Panc1 (cell line): ENCODE results near the gene CNGA4. TPM values are rescaled to one million over a fixed set of nuclear protein-coding genes. Genes with fewer than 3 reads are reported as not detected.

Source experiments
- ATAC-seq: fragments of 200-7000 bp; cut with Tn5 transposase; 2 replicates; pipeline ENCODE4 v1.9.1; 2020; ENCODE audit warnings: mild to moderate bottlenecking, moderate library complexity
- BruUV-seq: library from RNA; stranded (reverse); fragments of 400-500 nt; replicated peaks from 2 replicates; lab custom pipeline; 2021; lab: Mats Ljungman, UMichigan
- CTCF ChIA-PET: fragments of 300-600 bp; sonication (Branson Sonifier 250); formaldehyde crosslinking; loops from one replicate; lab custom pipeline; 2022; ENCODE audit warnings: antibody characterized with exemption; lab: Charles Lee
- POLR2A ChIA-PET: fragments of 300-600 bp; sonication (Branson Sonifier 250); formaldehyde crosslinking; loops from one replicate; lab custom pipeline; 2022; ENCODE audit warnings: antibody characterized with exemption; lab: Charles Lee
- DNase-seq: peaks from one replicate; pipeline ENCODE4 v3.0.0-alpha.2; 2010; ENCODE audit warnings: low read depth, low spot score
- H3K27ac ChIP-seq: 2 replicates; pipeline ENCODE4 v1.5.1; 2011; ENCODE audit warnings: mild to moderate bottlenecking, low read length, inconsistent platforms
- H3K27me3 ChIP-seq: fragments of 200-500 bp; sonication (Bioruptor generic); 2 replicates; pipeline ENCODE4 v1.6.0; 2014; ENCODE audit warnings: low read length, inconsistent platforms; ENCODE audit not compliant: control insufficient read depth, insufficient read depth
- H3K36me3 ChIP-seq: fragments of 200-500 bp; sonication (Bioruptor generic); 2 replicates; pipeline ENCODE4 v1.5.1; 2014; ENCODE audit warnings: inconsistent platforms, mild to moderate bottlenecking, low read length, moderate library complexity; ENCODE audit not compliant: control insufficient read depth, insufficient read depth
- H3K4me1 ChIP-seq: 2 replicates; pipeline ENCODE4 v1.5.1; 2011; ENCODE audit warnings: inconsistent platforms, mild to moderate bottlenecking, low read length, moderate library complexity; ENCODE audit not compliant: control insufficient read depth, insufficient read depth
- H3K4me3 ChIP-seq, 2 experiments: 2 replicates each; pipeline ENCODE4 v1.5.1; 2011 to 2012; ENCODE audit warnings: low read depth in 2 of 2, low read length in 2 of 2, mild to moderate bottlenecking in 2 of 2, inconsistent platforms in 1 of 2, moderate library complexity in 1 of 2
- H3K9me3 ChIP-seq: fragments of 200-500 bp; sonication (Bioruptor generic); 2 replicates; pipeline ENCODE4 v1.5.1; 2014; ENCODE audit warnings: low read depth, mild to moderate bottlenecking, inconsistent platforms, low read length, moderate library complexity; ENCODE audit not compliant: control insufficient read depth, insufficient read depth
- CTCF ChIP-seq: fragments of 450-650 bp; IDR thresholded peaks from 2 replicates; pipeline ENCODE4 v1.5.1; 2017; ENCODE audit warnings: mild to moderate bottlenecking
- POLR2AphosphoS5 ChIP-seq: IDR thresholded peaks from 2 replicates; pipeline ENCODE4 v1.6.1; 2012; ENCODE audit warnings: mild to moderate bottlenecking, low read depth, low read length, moderate library complexity
- REST ChIP-seq, 2 experiments: IDR thresholded peaks; 2 replicates each; pipeline ENCODE4 v1.6.1; 2011 to 2012; ENCODE audit warnings: low read depth in 2 of 2, control low read depth in 1 of 2, low read length in 1 of 2, mild to moderate bottlenecking in 1 of 2, moderate library complexity in 1 of 2; ENCODE audit not compliant: insufficient read depth in 1 of 2
- SIN3A ChIP-seq: IDR thresholded peaks from 2 replicates; pipeline ENCODE4 v1.6.1; 2012; ENCODE audit warnings: low read depth, mild to moderate bottlenecking, low read length, moderate library complexity, borderline replicate concordance; ENCODE audit not compliant: insufficient read depth
- TCF7L2 ChIP-seq: IDR thresholded peaks from 2 replicates; pipeline ENCODE4 v1.6.1; 2011; ENCODE audit warnings: mild to moderate bottlenecking, low read depth, low read length, inconsistent platforms
- in situ Hi-C: cut with HindIII; loops from 2 replicates; pipeline ENCODE4 v1.10.0; 2016; ENCODE audit warnings: low sequenced_read_pairs, low pct_unique_long_range_greater_than_20kb
- intact Hi-C: fragments of 100-400 bp; cut with micrococcal nuclease; formaldehyde crosslinking; loops from one replicate; pipeline ENCODE4 v1.10.0; 2022; ENCODE audit not compliant: unreplicated experiment
- total RNA-seq: library from RNA; stranded (reverse); gene quantifications from one replicate; pipeline ENCODE4 v1.2.1, GENCODE V29; 2021; ENCODE audit not compliant: unreplicated experiment

Gene CNGA4
- total RNA-seq, 1 experiment from 2014 or later = 0.62 TPM

DNA sequence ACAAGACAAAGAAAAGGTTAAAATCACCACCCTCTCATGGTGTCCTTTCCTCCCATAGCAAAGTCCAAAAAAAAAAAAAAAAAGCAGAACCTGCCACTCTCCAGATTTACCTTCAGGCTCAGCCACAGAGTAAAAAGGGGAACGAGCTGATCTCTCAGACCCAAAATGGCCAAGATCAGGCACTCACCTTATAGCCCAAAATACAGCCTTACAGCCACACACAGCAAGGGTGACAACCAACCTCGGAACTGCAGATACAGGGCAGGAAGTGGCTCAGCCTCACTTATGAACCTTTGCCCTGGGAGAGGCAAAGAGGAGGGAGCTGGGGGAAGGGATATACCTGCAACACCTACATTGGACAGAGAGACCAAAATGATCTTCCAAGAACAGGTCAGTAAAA lies 9.0 kb upstream of the CNGA4 start:
- in situ Hi-C loops = no loop called here
- ChIA-PET CTCF (interaction anchor here (0.6 kb wide), 1 partner anchor 80 kb away, joined by 4 read pairs; no protein-coding TSS in a partner anchor), POLR2A (no interaction called here)
- Histone ChIP-seq H3K4me3 (no peak overlapping the region), H3K4me1 (peaks cover 11% of the 10 kb centered on the region), H3K27ac (no peak overlapping the region), H3K9me3 (no peaks in the 10 kb centered on the region), H3K27me3 (no peaks in the 10 kb centered on the region), H3K36me3 (no peaks in the 10 kb centered on the region; the same call in 1 of the 2 replicates)
- no peak for ATAC-seq
- no peak for TF ChIP-seq CTCF
- no peak for TF ChIP-seq REST (IDR thresholded peaks at IDR 0.05; ENCODE audit: insufficient read depth in 1 of 2, low read depth in 2 of 2, low read length in 1 of 2)
- no peak for TF ChIP-seq SIN3A
- TF ChIP-seq POLR2AphosphoS5 = no peak
- no peak for TF ChIP-seq TCF7L2
- no peak for DNase-seq
- intact Hi-C loops = no loop called here
- BruUV-seq = no TSS peak

- H3K27me3 ChIP-seq = peaks cover 3% of the 10 kb centered on the region; the same call in 1 of the 2 replicates
- peaks cover 11% of the 10 kb centered on the region for H3K4me1 ChIP-seq
- TF ChIP-seq SIN3A (no peak), REST (IDR thresholded peaks at IDR 0.05; ENCODE audit: insufficient read depth in 1 of 2, low read depth in 2 of 2, low read length in 1 of 2) (no peak), TCF7L2 (no peak), POLR2AphosphoS5 (no peak), CTCF (no peak)
- H3K9me3 ChIP-seq = no peaks in the 10 kb centered on the region
- ChIA-PET POLR2A (no interaction called here), CTCF (no interaction called here)
- DNase-seq (no peak), ATAC-seq (no peak)
- BruUV-seq = no TSS peak
- intact Hi-C loops = no loop called here
- H3K36me3 ChIP-seq = no peaks in the 10 kb centered on the region; the same call in 1 of the 2 replicates
- no peak overlapping the region for H3K4me3 ChIP-seq
- in situ Hi-C loops = no loop called here
- no peak overlapping the region for H3K27ac ChIP-seq
These were observed 6.0 kb upstream of the CNGA4 start for GRCh38 chr11:6232899-6233298.
